ENCODE measurements around the gene AURKAIP1. TPM values are rescaled to one million over a fixed set of nuclear protein-coding genes. Genes with fewer than 3 reads are reported as not detected.

Gene AURKAIP1
- total and polyA plus RNA-seq, 9 of the 15 experiments (the other 6 are each of a cell fraction or from before 2014, with no cell fraction given), result 7.8 to 478 (median 92.0) TPM

DNA sequence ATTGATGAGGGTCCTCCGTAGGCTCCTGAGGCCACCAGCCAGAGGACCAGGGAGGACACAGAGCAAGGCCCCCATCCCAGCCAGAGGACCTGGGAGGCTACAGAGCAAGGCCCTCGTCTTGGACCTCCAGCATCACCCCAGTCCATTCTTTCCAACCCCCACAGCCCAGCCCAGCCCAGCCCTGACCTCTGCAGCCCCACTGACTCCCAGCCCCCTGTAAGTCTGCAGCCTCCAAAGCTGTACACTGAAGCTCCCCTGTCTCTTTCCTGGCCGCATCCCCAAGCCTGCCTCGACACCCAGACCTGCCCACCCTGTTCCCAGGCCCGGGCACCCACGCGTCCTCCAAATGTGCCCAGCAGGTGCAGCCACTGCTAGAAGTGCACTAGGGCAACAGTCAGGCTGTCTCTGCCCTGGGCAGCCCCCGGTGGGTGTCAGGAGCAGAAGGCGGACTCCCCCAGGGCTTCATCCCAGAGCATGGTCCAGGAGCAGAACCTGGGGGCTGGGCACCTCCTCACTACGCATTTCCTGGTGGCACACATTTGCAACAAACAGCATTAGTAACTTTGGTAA, 27.9 kb downstream of the AURKAIP1 start:
- ATAC-seq, result no peak
- H3K79me2 ChIP-seq (ENCODE audit: control insufficient read depth, insufficient read depth, low read length), result peaks cover 65% of the 10 kb centered on the region
- no peaks in the 10 kb centered on the region for H3K27me3 ChIP-seq (ENCODE audit: control insufficient read depth in 2 of 2, insufficient read depth in 2 of 2, low read length in 2 of 2)
- H3K4me3 ChIP-seq, result peak overlapping the region; percentile 98
- H2AFZ ChIP-seq (ENCODE audit: low read depth, low read length), result no peak overlapping the region
- H3K4me1 ChIP-seq (replicated peaks in 1 of 2; ENCODE audit: control insufficient read depth in 2 of 2, insufficient read depth in 2 of 2, low read length in 2 of 2), result peaks cover 14 to 82% of the 10 kb centered on the region in 2 experiments; a peak in 3 of 5 replicates
- 77% methylated on average over 10 of the region's 10 CpGs for WGBS (ENCODE audit: insufficient coverage, low coverage, missing lambda C conversion rate)
- CTCF ChIA-PET (ENCODE audit: low intra/inter-chr PET ratio), result no interaction called here
- intact Hi-C loops (cut with micrococcal nuclease) (no loop called here), in situ Hi-C loops (cut with MboI) (no loop called here)
- no peak for FAIRE-seq
- no TSS peak for BruUV-seq (replicated peaks)
- peak overlapping the region; percentile 82 to 98 for H3K9ac ChIP-seq (ENCODE audit: insufficient read depth in 1 of 2, low read depth in 2 of 2, low read length in 2 of 2)
- peaks cover 39% of the 10 kb centered on the region for H4K20me1 ChIP-seq (replicated peaks; ENCODE audit: control insufficient read depth, insufficient read depth, low read length)
- POLR2A ChIA-PET, result interaction anchor here (0.5 to 4.8 kb wide), 11 partner anchors 9 to 254 kb away, joined by 3 to 22 read pairs (median 6); partner anchors contain the start of genes AURKAIP1 and MRPL20
- peaks cover 30% of the 10 kb centered on the region; the same call in 1 of the 3 replicates for H3K36me3 ChIP-seq (ENCODE audit: control insufficient read depth, insufficient read depth, low read length)
- peak; percentile 2; the same call in 1 of the 2 replicates for TF ChIP-seq POLR2G (IDR thresholded peaks at IDR 0.05; ENCODE audit: low read depth, low read length)
- TF ChIP-seq ZNF717 (CRISPR knock-in tag; IDR thresholded peaks at IDR 0.05), result no peak
- H3K9me1 ChIP-seq (ENCODE audit: control insufficient read depth, insufficient read depth, low read length), result peaks cover 8% of the 10 kb centered on the region
- DNase-seq (ENCODE audit: extremely low read depth in 1 of 4, low spot score in 3 of 4), result no peak
- peak overlapping the region; percentile 95; the same call in 1 of the 3 replicates for H3K27ac ChIP-seq (ENCODE audit: extremely low read depth, low read depth, low read length)
- no peaks in the 10 kb centered on the region for H3K9me3 ChIP-seq (replicated peaks; ENCODE audit: control insufficient read depth, insufficient read depth, low read depth, low read length)
- H3K4me2 ChIP-seq (ENCODE audit: insufficient read depth, low read length), result peak overlapping the region; percentile 91

DNA sequence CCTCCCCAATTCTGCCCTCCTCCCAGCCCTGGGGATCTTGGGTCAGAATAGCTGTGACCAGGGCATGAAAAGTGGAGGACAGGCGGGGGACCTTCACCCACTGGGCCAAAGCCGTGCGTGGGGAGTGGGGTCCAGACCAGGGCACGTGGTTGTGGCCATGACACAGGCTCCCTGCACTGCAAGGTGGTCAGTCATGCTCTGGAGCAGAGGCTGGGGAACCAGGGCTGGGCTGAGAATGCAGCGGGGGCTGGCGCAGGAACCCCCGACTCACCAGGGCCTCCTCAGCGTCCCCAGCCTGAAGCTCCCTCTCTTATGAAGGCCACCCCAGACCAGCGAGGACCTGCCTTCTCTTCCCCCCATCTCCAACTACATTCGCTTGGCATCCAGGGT, 28.5 kb downstream of the AURKAIP1 start:
- BruUV-seq (replicated peaks), result TSS peak; percentile 62
- Histone ChIP-seq H3K36me3 (ENCODE audit: control insufficient read depth, insufficient read depth, low read length) (peaks cover 36% of the 10 kb centered on the region; the same call in 1 of the 3 replicates), H2AFZ (ENCODE audit: low read depth, low read length) (no peak overlapping the region), H3K4me3 (no peak overlapping the region; the same call in 1 of the 2 replicates), H3K27ac (ENCODE audit: extremely low read depth, low read depth, low read length) (no peak overlapping the region; the same call in 2 of the 3 replicates), H3K9me1 (ENCODE audit: control insufficient read depth, insufficient read depth, low read length) (peaks cover 8% of the 10 kb centered on the region), H3K27me3 (ENCODE audit: control insufficient read depth in 2 of 2, insufficient read depth in 2 of 2, low read length in 2 of 2) (no peaks in the 10 kb centered on the region), H3K4me2 (ENCODE audit: insufficient read depth, low read length) (peak overlapping the region; percentile 91; the same call in 1 of the 2 replicates), H3K9ac (ENCODE audit: insufficient read depth in 1 of 2, low read depth in 2 of 2, low read length in 2 of 2) (peak overlapping the region in 1 of 2 experiments; percentile 98; a peak in 2 of 4 replicates), H3K9me3 (replicated peaks; ENCODE audit: control insufficient read depth, insufficient read depth, low read depth, low read length) (no peaks in the 10 kb centered on the region), H3K4me1 (replicated peaks in 1 of 2; ENCODE audit: control insufficient read depth in 2 of 2, insufficient read depth in 2 of 2, low read length in 2 of 2) (peaks cover 11 to 82% of the 10 kb centered on the region in 2 experiments; a peak in 3 of 5 replicates), H3K79me2 (ENCODE audit: control insufficient read depth, insufficient read depth, low read length) (peaks cover 65% of the 10 kb centered on the region), H4K20me1 (replicated peaks; ENCODE audit: control insufficient read depth, insufficient read depth, low read length) (peaks cover 37% of the 10 kb centered on the region)
- DNase-seq (ENCODE audit: extremely low read depth in 1 of 4, low spot score in 3 of 4), result no peak
- in situ Hi-C loops (cut with MboI), result no loop called here
- ChIA-PET CTCF (ENCODE audit: low intra/inter-chr PET ratio) (no interaction called here), POLR2A (interaction anchor here (1.3 to 4.8 kb wide), 5 partner anchors 9 to 29 kb away, joined by 6 to 22 read pairs (median 8); partner anchors contain the start of gene AURKAIP1)
- intact Hi-C loops (cut with micrococcal nuclease), result no loop called here
- no peak for ATAC-seq
- FAIRE-seq, result no peak
- 93% methylated on average over 10 of the region's 10 CpGs for WGBS (ENCODE audit: insufficient coverage, low coverage, missing lambda C conversion rate)
- 0 out of 2 replicates have a peak, but pooled peaks have one; percentile 5 for TF ChIP-seq RBFOX2 (IDR thresholded peaks at IDR 0.05; ENCODE audit: low read depth, low read length)
- no peak for TF ChIP-seq ZNF778 (CRISPR knock-in tag; IDR thresholded peaks at IDR 0.05)
- TF ChIP-seq MTA3 (IDR thresholded peaks at IDR 0.05; ENCODE audit: borderline replicate concordance), result no peak
- TF ChIP-seq MAX (CRISPR knock-in tag; IDR thresholded peaks at IDR 0.05), result 0 out of 2 replicates have a peak, but pooled peaks have one; percentile 7
- TF ChIP-seq, protein P1, sequence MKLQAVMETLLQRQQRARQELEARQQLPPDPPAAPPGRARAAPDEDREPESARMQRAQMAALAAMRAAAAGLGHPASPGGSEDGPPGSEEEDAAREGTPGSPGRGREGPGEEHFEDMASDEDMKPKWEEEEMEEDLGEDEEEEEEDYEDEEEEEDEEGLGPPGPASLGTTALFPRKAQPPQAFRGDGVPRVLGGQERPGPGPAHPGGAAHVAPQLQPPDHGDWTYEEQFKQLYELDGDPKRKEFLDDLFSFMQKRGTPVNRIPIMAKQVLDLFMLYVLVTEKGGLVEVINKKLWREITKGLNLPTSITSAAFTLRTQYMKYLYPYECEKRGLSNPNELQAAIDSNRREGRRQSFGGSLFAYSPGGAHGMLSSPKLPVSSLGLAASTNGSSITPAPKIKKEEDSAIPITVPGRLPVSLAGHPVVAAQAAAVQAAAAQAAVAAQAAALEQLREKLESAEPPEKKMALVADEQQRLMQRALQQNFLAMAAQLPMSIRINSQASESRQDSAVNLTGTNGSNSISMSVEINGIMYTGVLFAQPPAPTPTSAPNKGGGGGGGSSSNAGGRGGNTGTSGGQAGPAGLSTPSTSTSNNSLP (IDR thresholded peaks at IDR 0.05; ENCODE audit: borderline replicate concordance, low read depth, low read length), result no peak
- TF ChIP-seq E2F1 (CRISPR knock-in tag; IDR thresholded peaks at IDR 0.05), result no peak
- TF ChIP-seq CC2D1A (IDR thresholded peaks at IDR 0.05), result no peak
- TF ChIP-seq SNIP1 (IDR thresholded peaks at IDR 0.05; ENCODE audit: low read depth), result no peak
- no peak for TF ChIP-seq ZNF57 (CRISPR knock-in tag; IDR thresholded peaks at IDR 0.05)

All from K562 (cell line).